Occipital lobe (tissue), 2 donors: ENCODE results near the gene ASPHD1. TPM values are rescaled to one million over a fixed set of nuclear protein-coding genes. Genes with fewer than 3 reads are reported as not detected.
"Not testable (repeated sequence)": the region's sequence is repeated elsewhere in the genome, so short reads cannot be mapped to it uniquely, and the experiment has no call there.

Experiments used
- DNase-seq: peaks from one replicate; lab custom pipeline; 2025; lab: John Stamatoyannopoulos, UW
- total RNA-seq: library from RNA; depleted of rRNA; stranded (reverse); fragments of >200 nt; gene quantifications from one replicate; pipeline ENCODE4 v1.2.3, GENCODE V29; 2014

ASPHD1 gene
- total RNA-seq, 1 donor from 2014 or later, result 17.2 TPM

GRCh38 chr16:29877266-29877961, 22.9 kb upstream of the ASPHD1 start:
- peak; percentile 26 for DNase-seq

GRCh38 chr16:29878172-29878571, 22.1 kb upstream of the ASPHD1 start:
- no peak for DNase-seq

GRCh38 chr16:29881050-29881449, 19.2 kb upstream of the ASPHD1 start:
- no peak for DNase-seq

GRCh38 chr16:29883987-29884386, 16.3 kb upstream of the ASPHD1 start:
- DNase-seq, result no peak

GRCh38 chr16:29889372-29889771, 10.9 kb upstream of the ASPHD1 start:
- not testable (repeated sequence) for DNase-seq

- no peak for DNase-seq
Observed at GRCh38 chr16:29891525-29892457, 8.5 kb upstream of the ASPHD1 start.

GRCh38 chr16:29892458-29892813, 7.9 kb upstream of the ASPHD1 start:
- DNase-seq, result no peak

GRCh38 chr16:29893553-29893952, 6.7 kb upstream of the ASPHD1 start:
- no peak for DNase-seq

- DNase-seq, result peak; percentile 35
Observed at GRCh38 chr16:29894352-29894751, 5.9 kb upstream of the ASPHD1 start.

- DNase-seq, result no peak
Observed at GRCh38 chr16:29896841-29897240, 3.4 kb upstream of the ASPHD1 start.

GRCh38 chr16:29897333-29897732, 3.0 kb upstream of the ASPHD1 start:
- DNase-seq, result no peak

GRCh38 chr16:29898135-29898803, 2.0 kb upstream of the ASPHD1 start:
- no peak for DNase-seq

GRCh38 chr16:29898804-29899515, 1.3 kb upstream of the ASPHD1 start:
- no peak for DNase-seq

- DNase-seq, result peak; percentile 71
Observed at GRCh38 chr16:29899516-29900101, 679 bp upstream of the ASPHD1 start, which contains the start of gene SEZ6L2. Gene SEZ6L2, minus strand, starts transcription at chr16:29899550. Its CDS starts 531 bp downstream, at chr16:29899019.

GRCh38 chr16:29900888-29901606, 759 bp downstream of the ASPHD1 start:
- no peak for DNase-seq

GRCh38 chr16:29901607-29901945, 1.3 kb downstream of the ASPHD1 start:
- no peak for DNase-seq

- no peak for DNase-seq
Observed at GRCh38 chr16:29903590-29903989, 3.3 kb downstream of the ASPHD1 start.

GRCh38 chr16:29904947-29905346, 4.7 kb downstream of the ASPHD1 start:
- DNase-seq, result no peak

GRCh38 chr16:29905668-29906067, 5.4 kb downstream of the ASPHD1 start:
- DNase-seq, result no peak

- DNase-seq, result no peak
Observed at GRCh38 chr16:29906520-29907244, 6.4 kb downstream of the ASPHD1 start.
